AG04450 (cell line): ENCODE results near the gene TOP1. TPM values are rescaled to one million over a fixed set of nuclear protein-coding genes. Genes with fewer than 3 reads are reported as not detected.

Experiments used
- CTCF ChIA-PET: fragments of 300-600, 350-600 bp; formaldehyde crosslinking; extraction: SDS; loops from one replicate; lab custom pipeline; 2022; ENCODE audit warnings: antibody characterized with exemption, inconsistent platforms; lab: Charles Lee
- POLR2A ChIA-PET: fragments of 350-600 bp; formaldehyde crosslinking; extraction: SDS; loops from one replicate; lab custom pipeline; 2021; ENCODE audit warnings: antibody characterized with exemption, inconsistent platforms; lab: Yijun Ruan, JAX
- DNase-seq: peaks from one replicate; pipeline ENCODE4 v3.0.0-alpha.2; 2011; ENCODE audit warnings: low read depth, low spot score
- H3K27ac ChIP-seq: one replicate; pipeline ENCODE4 v1.5.1; 2012; ENCODE audit warnings: low read depth, low read length, control low read depth
- H3K27me3 ChIP-seq: one replicate; pipeline ENCODE4 v1.6.0; 2012; ENCODE audit warnings: low read length; ENCODE audit not compliant: control insufficient read depth, insufficient read depth
- H3K4me3 ChIP-seq: 2 replicates; pipeline ENCODE4 v1.5.1; 2011; ENCODE audit warnings: mild to moderate bottlenecking, low read depth, low read length, control low read depth
- H3K9me3 ChIP-seq: 2 replicates; pipeline ENCODE4 v1.5.1; 2012; ENCODE audit warnings: low read length; ENCODE audit not compliant: control insufficient read depth, insufficient read depth
- CTCF ChIP-seq: IDR thresholded peaks from 2 replicates; pipeline ENCODE4 v1.5.1; 2011; ENCODE audit warnings: low read depth, low read length, control low read depth, inconsistent platforms
- polyA plus RNA-seq: library from polyadenylated mRNA; depleted of rRNA; stranded (reverse); fragments of >200 nt; gene quantifications from 2 replicates; pipeline ENCODE4 v1.2.3, GENCODE V29; 2011

The TOP1 gene
- polyA plus RNA-seq, 1 experiment: 29.1 TPM

GRCh38 chr20:40996326-40996725 is 32.3 kb upstream of the TOP1 start:
- Histone ChIP-seq H3K4me3 (no peak overlapping the region), H3K9me3 (no peaks in the 10 kb centered on the region), H3K27me3 (no peaks in the 10 kb centered on the region), H3K27ac (no peak overlapping the region)
- DNase-seq: no peak
- ChIA-PET POLR2A (no interaction called here), CTCF (interaction anchor here (1.8 kb wide), 1 partner anchor 33 kb away, joined by 5 read pairs; no protein-coding TSS in a partner anchor)
- TF ChIP-seq CTCF: no peak

GRCh38 chr20:40997116-40997515 is 31.5 kb upstream of the TOP1 start:
- no peak for DNase-seq
- H3K4me3 ChIP-seq: no peak overlapping the region
- ChIA-PET POLR2A (no interaction called here), CTCF (no interaction called here)
- no peak overlapping the region for H3K27ac ChIP-seq
- no peak for TF ChIP-seq CTCF
- no peaks in the 10 kb centered on the region for H3K9me3 ChIP-seq
- no peaks in the 10 kb centered on the region for H3K27me3 ChIP-seq

GRCh38 chr20:40999841-41000240 is 28.8 kb upstream of the TOP1 start:
- POLR2A ChIA-PET: no interaction called here
- no peaks in the 10 kb centered on the region for H3K9me3 ChIP-seq
- CTCF ChIA-PET: interaction anchor here (0.6 to 2.9 kb wide), 2 partner anchors 9 to 38 kb away, joined by 3 to 13 read pairs; no protein-coding TSS in a partner anchor
- H3K4me3 ChIP-seq: no peak overlapping the region
- no peak for TF ChIP-seq CTCF
- no peak for DNase-seq
- no peak overlapping the region for H3K27ac ChIP-seq
- no peaks in the 10 kb centered on the region for H3K27me3 ChIP-seq

- DNase-seq: no peak
- Histone ChIP-seq H3K9me3 (no peaks in the 10 kb centered on the region), H3K27me3 (no peaks in the 10 kb centered on the region), H3K27ac (no peak overlapping the region), H3K4me3 (no peak overlapping the region)
- TF ChIP-seq CTCF: no peak
- ChIA-PET CTCF (interaction anchor here (0.7 to 2.9 kb wide), 2 partner anchors 10 to 311 kb away, joined by 4 to 13 read pairs; no protein-coding TSS in a partner anchor), POLR2A (no interaction called here)
Measured at GRCh38 chr20:41000628-41001027, 28.0 kb upstream of the TOP1 start.

GRCh38 chr20:41001497-41001896 is 27.1 kb upstream of the TOP1 start:
- Histone ChIP-seq H3K27me3 (no peaks in the 10 kb centered on the region), H3K4me3 (no peak overlapping the region), H3K27ac (no peak overlapping the region), H3K9me3 (peaks cover 4% of the 10 kb centered on the region; the same call in 1 of the 2 replicates)
- DNase-seq: no peak
- TF ChIP-seq CTCF: no peak
- ChIA-PET CTCF (interaction anchor here (1.4 to 2.1 kb wide), 2 partner anchors 9 to 11 kb away, joined by 4 to 12 read pairs; no protein-coding TSS in a partner anchor), POLR2A (no interaction called here)
